ENCODE measurements around the gene SMG6. TPM values are rescaled to one million over a fixed set of nuclear protein-coding genes. Genes with fewer than 3 reads are reported as not detected.
A peak's percentile ranks its signal among the peaks of the same experiment; 100 is the strongest.

SMG6 gene
- total and polyA plus RNA-seq, 2 of the 13 experiments (the other 11 are each of a cell fraction or from before 2014, with no cell fraction given), result 4.6 to 14.6 TPM

- TF ChIP-seq ZNF639 (CRISPR knock-in tag; conservative IDR thresholded peaks at IDR 0.05) (no peak), MAZ (IDR thresholded peaks at IDR 0.05; ENCODE audit: borderline replicate concordance, low read depth, low read length) (no peak), MAZ (CRISPR knock-in tag; IDR thresholded peaks at IDR 0.05; ENCODE audit: low read depth) (0 out of 2 replicates have a peak, but pooled peaks have one; percentile 16), HMG20A (CRISPR knock-in tag; IDR thresholded peaks at IDR 0.05; ENCODE audit: borderline replicate concordance) (no peak), ZNF703 (CRISPR knock-in tag; IDR thresholded peaks at IDR 0.05; ENCODE audit: borderline replicate concordance) (no peak; the same call in 1 of the 2 replicates), MTA3 (CRISPR knock-in tag; IDR thresholded peaks at IDR 0.05) (no peak), ZNF607 (CRISPR knock-in tag; IDR thresholded peaks at IDR 0.05; ENCODE audit: borderline replicate concordance) (0 out of 2 replicates have a peak, but pooled peaks have one; percentile 16), ZNF773 (CRISPR knock-in tag; IDR thresholded peaks at IDR 0.05; ENCODE audit: borderline replicate concordance) (no peak), ZNF484 (CRISPR knock-in tag; IDR thresholded peaks at IDR 0.05; ENCODE audit: borderline replicate concordance, low read depth) (no peak), KDM2A (CRISPR knock-in tag; IDR thresholded peaks at IDR 0.05; ENCODE audit: borderline replicate concordance, low read depth) (peak; percentile 62), NR2F1 (CRISPR knock-in tag; IDR thresholded peaks at IDR 0.05) (no peak), NFIB (CRISPR knock-in tag; IDR thresholded peaks at IDR 0.05; ENCODE audit: borderline replicate concordance) (no peak), ZNF180 (CRISPR knock-in tag; IDR thresholded peaks at IDR 0.05; ENCODE audit: borderline replicate concordance, low read depth) (no peak), REPIN1 (CRISPR knock-in tag; IDR thresholded peaks at IDR 0.05; ENCODE audit: borderline replicate concordance, low read depth) (peak; percentile 61; the same call in 1 of the 2 replicates), CCDC6 (CRISPR knock-in tag; IDR thresholded peaks at IDR 0.05) (0 out of 2 replicates have a peak, but pooled peaks have one; percentile 45), TMF1 (CRISPR knock-in tag; IDR thresholded peaks at IDR 0.05; ENCODE audit: low read depth) (no peak), POGK (CRISPR knock-in tag; conservative IDR thresholded peaks at IDR 0.05) (0 out of 2 replicates have a peak, but pooled peaks have one; percentile 25), ZNF205 (CRISPR knock-in tag; IDR thresholded peaks at IDR 0.05) (0 out of 2 replicates have a peak, but pooled peaks have one; percentile 40)
- TF ChIP-seq, protein P1, sequence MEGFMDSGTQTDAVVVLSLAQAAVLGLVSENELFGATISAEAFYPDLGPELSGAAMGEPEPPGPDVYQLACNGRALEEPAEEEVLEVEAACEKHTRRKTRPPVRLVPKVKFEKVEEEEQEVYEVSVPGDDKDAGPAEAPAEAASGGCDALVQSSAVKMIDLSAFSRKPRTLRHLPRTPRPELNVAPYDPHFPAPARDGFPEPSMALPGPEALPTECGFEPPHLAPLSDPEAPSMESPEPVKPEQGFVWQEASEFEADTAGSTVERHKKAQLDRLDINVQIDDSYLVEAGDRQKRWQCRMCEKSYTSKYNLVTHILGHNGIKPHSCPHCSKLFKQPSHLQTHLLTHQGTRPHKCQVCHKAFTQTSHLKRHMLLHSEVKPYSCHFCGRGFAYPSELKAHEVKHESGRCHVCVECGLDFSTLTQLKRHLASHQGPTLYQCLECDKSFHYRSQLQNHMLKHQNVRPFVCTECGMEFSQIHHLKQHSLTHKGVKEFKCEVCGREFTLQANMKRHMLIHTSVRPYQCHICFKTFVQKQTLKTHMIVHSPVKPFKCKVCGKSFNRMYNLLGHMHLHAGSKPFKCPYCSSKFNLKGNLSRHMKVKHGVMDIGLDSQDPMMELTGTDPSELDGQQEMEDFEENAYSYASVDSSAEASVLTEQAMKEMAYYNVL (CRISPR knock-in tag; IDR thresholded peaks at IDR 0.05; ENCODE audit: borderline replicate concordance), result 0 out of 2 replicates have a peak, but pooled peaks have one; percentile 3
- TF ChIP-seq, protein P2, sequence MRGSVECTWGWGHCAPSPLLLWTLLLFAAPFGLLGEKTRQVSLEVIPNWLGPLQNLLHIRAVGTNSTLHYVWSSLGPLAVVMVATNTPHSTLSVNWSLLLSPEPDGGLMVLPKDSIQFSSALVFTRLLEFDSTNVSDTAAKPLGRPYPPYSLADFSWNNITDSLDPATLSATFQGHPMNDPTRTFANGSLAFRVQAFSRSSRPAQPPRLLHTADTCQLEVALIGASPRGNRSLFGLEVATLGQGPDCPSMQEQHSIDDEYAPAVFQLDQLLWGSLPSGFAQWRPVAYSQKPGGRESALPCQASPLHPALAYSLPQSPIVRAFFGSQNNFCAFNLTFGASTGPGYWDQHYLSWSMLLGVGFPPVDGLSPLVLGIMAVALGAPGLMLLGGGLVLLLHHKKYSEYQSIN (CRISPR knock-in tag; IDR thresholded peaks at IDR 0.05; ENCODE audit: borderline replicate concordance), result no peak
Measured at GRCh38 chr17:2054512-2055291, 248.9 kb downstream of the SMG6 start, which contains the start of gene HIC1 (continued).

Measured in HepG2 (cell line).